ENCODE data around the gene ARL3. TPM values are rescaled to one million over a fixed set of nuclear protein-coding genes. Genes with fewer than 3 reads are reported as not detected.
A peak's percentile ranks its signal among the peaks of the same experiment; 100 is the strongest.

Gene ARL3
- total and polyA plus RNA-seq, 4 experiments from 2014 or later, result 3.7 to 7.3 (median 4.9) TPM

GRCh38 chr10:102628451-102628911, 85.7 kb downstream of the ARL3 start:
- no peaks in the 10 kb centered on the region for H3K9me3 ChIP-seq (ENCODE audit: control insufficient read depth in 1 of 2, low read length in 2 of 2)
- ChIA-PET CTCF (ENCODE audit: partially characterized antibody) (interaction anchor here (1.4 kb wide), 1 partner anchor 22 kb away, joined by 3 read pairs; no protein-coding TSS in a partner anchor), POLR2A (ENCODE audit: partially characterized antibody) (interaction anchor here (1.1 to 2.8 kb wide), 3 partner anchors 14 to 383 kb away, joined by 3 to 8 read pairs (median 4); partner anchors contain the start of gene GBF1)
- H3K36me3 ChIP-seq (ENCODE audit: insufficient read depth, low read length), result peaks cover 4% of the 10 kb centered on the region
- H3K4me1 ChIP-seq (ENCODE audit: insufficient read depth, low read length), result peaks cover 17% of the 10 kb centered on the region
- intact Hi-C loops (cut with micrococcal nuclease), result no loop called here
- Mint-ChIP-seq H3K4me1 (peaks cover 11 to 16% (median 13%) of the 10 kb centered on the region in 4 donors), H3K4me3 (no peak overlapping the region), H3K27ac (peak overlapping the region in 2 of 7 donors; percentile 22 to 60), H3K27me3 (no peaks in the 10 kb centered on the region), H3K36me3 (peaks cover 6 to 19% of the 10 kb centered on the region in 2 donors), H3K9me3 (no peaks in the 10 kb centered on the region)
- H3K27me3 ChIP-seq (ENCODE audit: insufficient read depth, low read length), result no peaks in the 10 kb centered on the region
- no peak overlapping the region for H3K4me3 ChIP-seq (ENCODE audit: low read length in 2 of 2)
- H3K27ac ChIP-seq (ENCODE audit: low read depth, low read length), result no peak overlapping the region
- DNase-seq, result no peak

- Histone ChIP-seq H3K27ac (ENCODE audit: low read depth, low read length) (no peak overlapping the region), H3K36me3 (ENCODE audit: insufficient read depth, low read length) (peaks cover 4% of the 10 kb centered on the region), H3K4me1 (ENCODE audit: insufficient read depth, low read length) (peaks cover 11% of the 10 kb centered on the region), H3K27me3 (ENCODE audit: insufficient read depth, low read length) (no peaks in the 10 kb centered on the region), H3K4me3 (ENCODE audit: low read length in 2 of 2) (no peak overlapping the region), H3K9me3 (ENCODE audit: control insufficient read depth in 1 of 2, low read length in 2 of 2) (no peaks in the 10 kb centered on the region)
- H3K36me3 Mint-ChIP-seq, result peaks cover 6 to 22% of the 10 kb centered on the region in 2 donors
- no peak overlapping the region for H3K4me3 Mint-ChIP-seq
- ChIA-PET POLR2A (ENCODE audit: partially characterized antibody) (interaction anchor here (1.1 to 2.8 kb wide), 4 partner anchors 16 to 382 kb away, joined by 3 to 8 read pairs (median 4); partner anchors contain the start of genes GBF1 and TRIM8), CTCF (ENCODE audit: partially characterized antibody) (interaction anchor here (1.4 kb wide), 1 partner anchor 22 kb away, joined by 3 read pairs; no protein-coding TSS in a partner anchor)
- H3K9me3 Mint-ChIP-seq, result no peaks in the 10 kb centered on the region
- H3K27ac Mint-ChIP-seq, result peak overlapping the region in 3 of 7 donors; percentile 56 to 86 (median 57)
- intact Hi-C loops (cut with micrococcal nuclease), result no loop called here
- no peaks in the 10 kb centered on the region for H3K27me3 Mint-ChIP-seq
- peaks cover 5 to 9% (median 8%) of the 10 kb centered on the region in 4 donors for H3K4me1 Mint-ChIP-seq
- DNase-seq, result no peak
Measured at GRCh38 chr10:102627736-102628293, 86.4 kb downstream of the ARL3 start.

- Mint-ChIP-seq H3K4me1 (peaks cover under 1 to 4% (median 3%) of the 10 kb centered on the region in 4 donors), H3K36me3 (peaks cover 6 to 22% of the 10 kb centered on the region in 2 donors), H3K27ac (peak overlapping the region in 5 of 7 donors; percentile 31 to 88 (median 70)), H3K9me3 (no peaks in the 10 kb centered on the region), H3K27me3 (no peaks in the 10 kb centered on the region), H3K4me3 (no peak overlapping the region)
- no peak overlapping the region for H3K27ac ChIP-seq (ENCODE audit: low read depth, low read length)
- H3K27me3 ChIP-seq (ENCODE audit: insufficient read depth, low read length), result no peaks in the 10 kb centered on the region
- no peaks in the 10 kb centered on the region for H3K9me3 ChIP-seq (ENCODE audit: control insufficient read depth in 1 of 2, low read length in 2 of 2)
- no peak overlapping the region for H3K4me3 ChIP-seq (ENCODE audit: low read length in 2 of 2)
- H3K36me3 ChIP-seq (ENCODE audit: insufficient read depth, low read length), result peaks cover 4% of the 10 kb centered on the region
- peaks cover 6% of the 10 kb centered on the region for H3K4me1 ChIP-seq (ENCODE audit: insufficient read depth, low read length)
- ChIA-PET POLR2A (ENCODE audit: partially characterized antibody) (interaction anchor here (1.1 to 2.8 kb wide), 4 partner anchors 15 to 382 kb away, joined by 3 to 8 read pairs (median 4); partner anchors contain the start of genes GBF1 and TRIM8), CTCF (ENCODE audit: partially characterized antibody) (no interaction called here)
- intact Hi-C loops (cut with micrococcal nuclease), result no loop called here
- no peak for DNase-seq
Measured at GRCh38 chr10:102627291-102627735, 86.9 kb downstream of the ARL3 start.

GRCh38 chr10:102626026-102626685, 88.0 kb downstream of the ARL3 start:
- Mint-ChIP-seq H3K4me3 (no peak overlapping the region), H3K36me3 (peaks cover 6 to 19% of the 10 kb centered on the region in 2 donors), H3K27ac (peak overlapping the region in 4 of 7 donors; percentile 37 to 83 (median 71)), H3K27me3 (no peaks in the 10 kb centered on the region), H3K9me3 (no peaks in the 10 kb centered on the region), H3K4me1 (peaks cover 0 to 8% (median 3%) of the 10 kb centered on the region in 4 donors)
- no peak for DNase-seq
- H3K4me1 ChIP-seq (ENCODE audit: insufficient read depth, low read length), result peaks cover 8% of the 10 kb centered on the region
- H3K27ac ChIP-seq (ENCODE audit: low read depth, low read length), result no peak overlapping the region
- H3K27me3 ChIP-seq (ENCODE audit: insufficient read depth, low read length), result no peaks in the 10 kb centered on the region
- intact Hi-C loops (cut with micrococcal nuclease), result no loop called here
- H3K9me3 ChIP-seq (ENCODE audit: control insufficient read depth in 1 of 2, low read length in 2 of 2), result no peaks in the 10 kb centered on the region
- ChIA-PET POLR2A (ENCODE audit: partially characterized antibody) (interaction anchor here (1.5 to 2.8 kb wide), 4 partner anchors 9 to 48 kb away, joined by 4 to 8 read pairs (median 4); partner anchors contain the start of gene TRIM8), CTCF (ENCODE audit: partially characterized antibody) (no interaction called here)
- peaks cover 4% of the 10 kb centered on the region for H3K36me3 ChIP-seq (ENCODE audit: insufficient read depth, low read length)
- H3K4me3 ChIP-seq (ENCODE audit: low read length in 2 of 2), result no peak overlapping the region

GRCh38 chr10:102624751-102625645, 89.2 kb downstream of the ARL3 start:
- POLR2A ChIA-PET (ENCODE audit: partially characterized antibody), result interaction anchor here (1.5 kb wide), 1 partner anchor 10 kb away, joined by 4 read pairs; no protein-coding TSS in a partner anchor
- no peak overlapping the region for H3K4me3 Mint-ChIP-seq

GRCh38 chr10:102624094-102624493, 90.1 kb downstream of the ARL3 start:
- Histone ChIP-seq H3K27me3 (ENCODE audit: insufficient read depth, low read length) (no peaks in the 10 kb centered on the region), H3K36me3 (ENCODE audit: insufficient read depth, low read length) (peaks cover 4% of the 10 kb centered on the region), H3K27ac (ENCODE audit: low read depth, low read length) (no peak overlapping the region), H3K4me3 (ENCODE audit: low read length in 2 of 2) (no peak overlapping the region), H3K9me3 (ENCODE audit: control insufficient read depth in 1 of 2, low read length in 2 of 2) (no peaks in the 10 kb centered on the region), H3K4me1 (ENCODE audit: insufficient read depth, low read length) (peaks cover 15% of the 10 kb centered on the region)
- CTCF ChIA-PET (ENCODE audit: partially characterized antibody), result interaction anchor here (0.8 kb wide), 1 partner anchor 41 kb away, joined by 3 read pairs; no protein-coding TSS in a partner anchor
- H3K4me3 Mint-ChIP-seq, result no peak overlapping the region
- POLR2A ChIA-PET (ENCODE audit: partially characterized antibody), result interaction anchor here (0.5 kb wide), 1 partner anchor 511 kb away, joined by 3 read pairs; no protein-coding TSS in a partner anchor
- H3K27ac Mint-ChIP-seq, result peak overlapping the region in 1 of 7 donors; percentile 43
- H3K4me1 Mint-ChIP-seq, result peaks cover 0 to 12% (median 5%) of the 10 kb centered on the region in 4 donors
- intact Hi-C loops (cut with micrococcal nuclease), result no loop called here
- H3K9me3 Mint-ChIP-seq, result no peaks in the 10 kb centered on the region
- no peak for DNase-seq
- no peaks in the 10 kb centered on the region for H3K27me3 Mint-ChIP-seq
- peaks cover 6 to 22% of the 10 kb centered on the region in 2 donors for H3K36me3 Mint-ChIP-seq

More at GRCh38 chr10:102624751-102625645, 89.2 kb downstream of the ARL3 start:
- no peak overlapping the region for H3K27ac ChIP-seq (ENCODE audit: low read depth, low read length)
- no peaks in the 10 kb centered on the region for H3K27me3 ChIP-seq (ENCODE audit: insufficient read depth, low read length)
- DNase-seq, result no peak
- intact Hi-C loops (cut with micrococcal nuclease), result no loop called here
- peaks cover 15% of the 10 kb centered on the region for H3K4me1 ChIP-seq (ENCODE audit: insufficient read depth, low read length)
- H3K4me3 ChIP-seq (ENCODE audit: low read length in 2 of 2), result no peak overlapping the region
- H3K36me3 ChIP-seq (ENCODE audit: insufficient read depth, low read length), result peaks cover 4% of the 10 kb centered on the region
- Mint-ChIP-seq H3K27ac (peak overlapping the region in 4 of 7 donors; percentile 48 to 89 (median 56)), H3K36me3 (peaks cover 6 to 18% of the 10 kb centered on the region in 2 donors), H3K9me3 (no peaks in the 10 kb centered on the region), H3K27me3 (no peaks in the 10 kb centered on the region), H3K4me1 (peaks cover 0 to 12% (median 5%) of the 10 kb centered on the region in 4 donors)
- CTCF ChIA-PET (ENCODE audit: partially characterized antibody), result no interaction called here
- H3K9me3 ChIP-seq (ENCODE audit: control insufficient read depth in 1 of 2, low read length in 2 of 2), result no peaks in the 10 kb centered on the region

Measured in CD4-positive, alpha-beta memory T cell (primary cell).